ENCODE results near the gene MAP4K1.

DNA sequence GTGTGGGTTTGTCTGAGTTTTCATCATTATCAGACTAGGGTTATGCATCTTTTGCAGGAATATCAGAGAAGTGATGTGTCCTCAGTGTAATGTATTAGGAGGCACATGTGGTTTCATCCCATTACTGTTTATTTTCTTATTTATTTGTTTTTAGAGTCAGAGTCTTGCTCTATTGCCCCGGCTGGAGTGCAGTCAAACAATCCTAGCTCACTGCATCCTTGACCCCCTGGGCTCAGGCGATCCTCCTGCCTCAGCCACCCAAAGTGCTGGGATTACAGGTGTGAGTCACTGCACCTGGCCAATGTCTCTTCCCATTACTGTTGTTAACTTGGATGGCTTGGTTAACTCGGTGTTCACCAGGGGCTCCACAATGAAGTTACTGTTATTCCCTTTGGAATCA lies 67.4 kb downstream of the MAP4K1 start:
- TF ChIP-seq, protein P1, sequence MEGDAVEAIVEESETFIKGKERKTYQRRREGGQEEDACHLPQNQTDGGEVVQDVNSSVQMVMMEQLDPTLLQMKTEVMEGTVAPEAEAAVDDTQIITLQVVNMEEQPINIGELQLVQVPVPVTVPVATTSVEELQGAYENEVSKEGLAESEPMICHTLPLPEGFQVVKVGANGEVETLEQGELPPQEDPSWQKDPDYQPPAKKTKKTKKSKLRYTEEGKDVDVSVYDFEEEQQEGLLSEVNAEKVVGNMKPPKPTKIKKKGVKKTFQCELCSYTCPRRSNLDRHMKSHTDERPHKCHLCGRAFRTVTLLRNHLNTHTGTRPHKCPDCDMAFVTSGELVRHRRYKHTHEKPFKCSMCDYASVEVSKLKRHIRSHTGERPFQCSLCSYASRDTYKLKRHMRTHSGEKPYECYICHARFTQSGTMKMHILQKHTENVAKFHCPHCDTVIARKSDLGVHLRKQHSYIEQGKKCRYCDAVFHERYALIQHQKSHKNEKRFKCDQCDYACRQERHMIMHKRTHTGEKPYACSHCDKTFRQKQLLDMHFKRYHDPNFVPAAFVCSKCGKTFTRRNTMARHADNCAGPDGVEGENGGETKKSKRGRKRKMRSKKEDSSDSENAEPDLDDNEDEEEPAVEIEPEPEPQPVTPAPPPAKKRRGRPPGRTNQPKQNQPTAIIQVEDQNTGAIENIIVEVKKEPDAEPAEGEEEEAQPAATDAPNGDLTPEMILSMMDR (IDR thresholded peaks at IDR 0.05; ENCODE audit: low read length) = no peak
- TF ChIP-seq EZH2phosphoT487 (IDR thresholded peaks at IDR 0.05; ENCODE audit: low read length) = no peak

All from MM.1S (cell line).